HCT116 (cell line): ENCODE data around the gene BABAM2. TPM values are rescaled to one million over a fixed set of nuclear protein-coding genes. Genes with fewer than 3 reads are reported as not detected.

Experiments
- ATAC-seq: fragments of 200-7000 bp; cut with Tn5 transposase; 2 replicates; pipeline ENCODE4 v1.9.1; 2020; ENCODE audit warnings: mild to moderate bottlenecking, moderate library complexity
- BruUV-seq: library from RNA; stranded (reverse); fragments of 400-500 nt; replicated peaks from 2 replicates; lab custom pipeline; 2021; lab: Mats Ljungman, UMichigan
- CTCF ChIA-PET: fragments of 300-600 bp; sonication (Branson Sonifier 250); formaldehyde crosslinking; loops from one replicate; lab custom pipeline; 2021; ENCODE audit warnings: antibody characterized with exemption; lab: Charles Lee
- POLR2A ChIA-PET: fragments of 300-600, 350-600 bp; sonication (Branson Sonifier 250); formaldehyde crosslinking; loops from one replicate; lab custom pipeline; 2021; ENCODE audit warnings: antibody characterized with exemption; lab: Charles Lee
- RAD21 ChIA-PET, 2 experiments: fragments of 300-600 bp; sonication (Branson Sonifier 250); formaldehyde crosslinking; loops; one replicate each; lab custom pipeline; 2023; ENCODE audit warnings: low total read pairs in 2 of 2; ENCODE audit not compliant: uncharacterized antibody in 2 of 2, unreplicated experiment in 2 of 2, low non-redundant PET in 1 of 2; lab: Charles Lee
- DNase-seq: peaks from one replicate; pipeline ENCODE4 v3.0.0-alpha.2; 2010; ENCODE audit warnings: low read depth, low spot score
- H2AFZ ChIP-seq: fragments of 200-600 bp; shearing (Covaris generic), sonication (generic); 2 replicates; pipeline ENCODE4 v1.6.1; 2017; ENCODE audit warnings: low read depth, mixed run types, mixed read lengths, antibody characterized with exemption, low read length; ENCODE audit not compliant: poor library complexity, severe bottlenecking
- H3K27ac ChIP-seq: 2 replicates; pipeline ENCODE4 v1.5.1; 2012; ENCODE audit warnings: low read depth, low read length
- H3K27me3 ChIP-seq: fragments of 200-600 bp; sonication (generic); 2 replicates; pipeline ENCODE4 v1.6.1; 2016; ENCODE audit warnings: mixed run types, low read length, mixed read lengths; ENCODE audit not compliant: insufficient read depth
- H3K36me3 ChIP-seq, 2 experiments: fragments of 200-500 bp in 1 of 2; fragments of 200-600 bp in 1 of 2; sonication (Bioruptor generic) in 1 of 2; sonication (generic) in 1 of 2; 2 replicates each; pipeline versions ENCODE4 v1.5.1 to v1.6.1; 2014 to 2016; ENCODE audit warnings: low read length in 2 of 2, inconsistent platforms in 1 of 2, mixed read lengths in 1 of 2, mixed run types in 1 of 2; ENCODE audit not compliant: insufficient read depth in 2 of 2, control insufficient read depth in 1 of 2
- H3K4me1 ChIP-seq, 2 experiments: fragments of 200-600 bp in 1 of 2; sonication (generic) in 1 of 2; 2 replicates each; pipeline versions ENCODE4 v1.5.1 to v1.6.1; 2012 to 2017; ENCODE audit warnings: low read length in 2 of 2, inconsistent platforms in 1 of 2, mild to moderate bottlenecking in 1 of 2, mixed read lengths in 1 of 2, mixed run types in 1 of 2, moderate library complexity in 1 of 2; ENCODE audit not compliant: insufficient read depth in 2 of 2, control insufficient read depth in 1 of 2
- H3K4me2 ChIP-seq: fragments of 200-600 bp; sonication (generic); 2 replicates; pipeline ENCODE4 v1.6.1; 2017; ENCODE audit warnings: mixed run types, low read length, mixed read lengths
- H3K4me3 ChIP-seq, 2 experiments: fragments of 200-600 bp in 1 of 2; sonication (generic) in 1 of 2; replicated peaks in 1 of 2; 2 replicates each; pipeline ENCODE4 v1.5.1; 2011 to 2016; ENCODE audit warnings: low read length in 2 of 2, control low read depth in 1 of 2, low read depth in 1 of 2, mild to moderate bottlenecking in 1 of 2, mixed read lengths in 1 of 2, mixed run types in 1 of 2
- H3K79me2 ChIP-seq: fragments of 200-600 bp; sonication (generic); 2 replicates; pipeline ENCODE4 v1.6.1; 2017; ENCODE audit warnings: mild to moderate bottlenecking, mixed run types, low read length, moderate library complexity, mixed read lengths; ENCODE audit not compliant: insufficient read depth
- H3K9ac ChIP-seq: fragments of 200-600 bp; sonication (generic); 2 replicates; pipeline ENCODE4 v1.6.1; 2016; ENCODE audit warnings: low read length, mixed read lengths
- H3K9me2 ChIP-seq: fragments of 200-600 bp; sonication (generic), shearing (Covaris generic); 2 replicates; pipeline ENCODE4 v1.6.1; 2017; ENCODE audit warnings: mixed run types, mild to moderate bottlenecking, moderate library complexity; ENCODE audit not compliant: insufficient read depth
- H3K9me3 ChIP-seq, 2 experiments: fragments of 200-500 bp in 1 of 2; fragments of 200-600 bp in 1 of 2; sonication (Bioruptor generic) in 1 of 2; sonication (generic) in 1 of 2; 2 replicates each; pipeline ENCODE4 v1.6.1; 2014 to 2017; ENCODE audit warnings: low read length in 2 of 2, mixed read lengths in 2 of 2, inconsistent platforms in 1 of 2, low read depth in 1 of 2, mild to moderate bottlenecking in 1 of 2, mixed run types in 1 of 2, moderate library complexity in 1 of 2; ENCODE audit not compliant: control insufficient read depth in 1 of 2, insufficient read depth in 1 of 2
- H4K20me1 ChIP-seq: fragments of 200-600 bp; sonication (generic), shearing (Covaris generic); 2 replicates; pipeline ENCODE4 v1.6.1; 2017; ENCODE audit warnings: mixed run types, mild to moderate bottlenecking, moderate library complexity; ENCODE audit not compliant: insufficient read depth
- CBX3 ChIP-seq: IDR thresholded peaks from 2 replicates; pipeline ENCODE4 v1.6.1; 2012; ENCODE audit warnings: low read depth
- EZH2 ChIP-seq: fragments of 200-600 bp; sonication (generic); IDR thresholded peaks from 2 replicates; pipeline ENCODE4 v1.6.1; 2017; ENCODE audit warnings: antibody characterized with exemption, mixed run types
- EZH2phosphoT487 ChIP-seq: fragments of 200-600 bp; IDR thresholded peaks from 2 replicates; pipeline ENCODE4 v1.6.1; 2018; ENCODE audit warnings: antibody characterized with exemption, borderline replicate concordance
- FOSL1 ChIP-seq: IDR thresholded peaks from 2 replicates; pipeline ENCODE4 v1.6.1; 2012; ENCODE audit warnings: low read depth
- POLR2AphosphoS5 ChIP-seq: IDR thresholded peaks from 2 replicates; pipeline ENCODE4 v1.6.1; 2011; ENCODE audit warnings: mild to moderate bottlenecking, low read depth, low read length, moderate library complexity
- SP1 ChIP-seq: IDR thresholded peaks from 2 replicates; pipeline ENCODE4 v1.6.1; 2012; ENCODE audit warnings: low read depth
- YY1 ChIP-seq: IDR thresholded peaks from 2 replicates; pipeline ENCODE4 v1.6.1; 2011; ENCODE audit warnings: low read length, low read depth, moderate library complexity, mild to moderate bottlenecking; ENCODE audit not compliant: insufficient replicate concordance; ENCODE audit errors: extremely low read depth
- ZFX ChIP-seq: fragments of 450-650 bp; IDR thresholded peaks from 2 replicates; pipeline ENCODE4 v1.6.1; 2017
- intact Hi-C: fragments of 100-400 bp; cut with micrococcal nuclease; formaldehyde crosslinking; loops from 2 replicates; pipeline ENCODE4 v1.10.0; 2022
- total RNA-seq: library from RNA; stranded (reverse); gene quantifications from one replicate; pipeline ENCODE4 v1.2.1, GENCODE V29; 2021; ENCODE audit not compliant: unreplicated experiment
- TF ChIP-seq, protein P1 (sequence below): IDR thresholded peaks from 2 replicates; pipeline ENCODE4 v1.6.1; 2012; ENCODE audit warnings: low read depth
- TF ChIP-seq, protein P2 (sequence below): IDR thresholded peaks from 2 replicates; pipeline ENCODE4 v1.6.1; 2012
- TF ChIP-seq, protein P3 (sequence below): IDR thresholded peaks from 2 replicates; pipeline ENCODE4 v1.6.1; 2011; ENCODE audit warnings: mild to moderate bottlenecking, low read length, moderate library complexity; ENCODE audit not compliant: insufficient replicate concordance; ENCODE audit errors: extremely low read depth

The BABAM2 gene
- total RNA-seq, 1 experiment from 2014 or later = 23.8 TPM

DNA sequence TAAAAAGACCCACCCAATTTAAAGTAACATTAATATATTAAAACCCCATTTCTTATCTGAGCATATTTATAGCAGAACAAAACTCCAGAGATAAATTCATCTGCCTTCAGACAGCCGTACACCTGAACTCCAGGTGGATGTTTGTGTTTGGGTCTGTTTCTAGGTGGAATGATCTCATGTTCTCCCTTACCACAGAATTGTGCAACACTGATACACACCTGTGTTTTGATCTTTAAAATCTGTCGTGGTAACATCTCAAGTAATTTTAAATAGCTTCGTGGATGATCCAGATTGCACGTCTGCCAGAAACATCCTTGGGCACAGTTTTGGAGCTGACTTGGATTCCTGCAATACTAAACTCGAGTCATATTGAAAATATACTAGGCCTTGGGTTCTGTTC lies 294.6 kb downstream of the BABAM2 start:
- Histone ChIP-seq H3K9ac (no peak overlapping the region), H3K27me3 (no peaks in the 10 kb centered on the region), H3K36me3 (no peaks in the 10 kb centered on the region), H3K4me1 (no peaks in the 10 kb centered on the region), H3K9me2 (no peaks in the 10 kb centered on the region), H3K9me3 (no peaks in the 10 kb centered on the region), H3K4me3 (no peak overlapping the region), H3K79me2 (no peaks in the 10 kb centered on the region), H4K20me1 (no peaks in the 10 kb centered on the region), H2AFZ (no peak overlapping the region), H3K4me2 (no peak overlapping the region), H3K27ac (no peak overlapping the region)
- intact Hi-C loops = no loop called here
- RAD21 ChIA-PET = no interaction called here
- CTCF ChIA-PET = no interaction called here
- BruUV-seq = no TSS peak
- no peak for DNase-seq
- no peak for ATAC-seq
- TF ChIP-seq CBX3 = no peak
- TF ChIP-seq ZFX = no peak
- no peak for TF ChIP-seq POLR2AphosphoS5
- TF ChIP-seq FOSL1 = no peak
- no peak for TF ChIP-seq EZH2
- no peak for TF ChIP-seq EZH2phosphoT487
- TF ChIP-seq YY1 = no peak
- TF ChIP-seq SP1 = no peak
- TF ChIP-seq, protein P1, sequence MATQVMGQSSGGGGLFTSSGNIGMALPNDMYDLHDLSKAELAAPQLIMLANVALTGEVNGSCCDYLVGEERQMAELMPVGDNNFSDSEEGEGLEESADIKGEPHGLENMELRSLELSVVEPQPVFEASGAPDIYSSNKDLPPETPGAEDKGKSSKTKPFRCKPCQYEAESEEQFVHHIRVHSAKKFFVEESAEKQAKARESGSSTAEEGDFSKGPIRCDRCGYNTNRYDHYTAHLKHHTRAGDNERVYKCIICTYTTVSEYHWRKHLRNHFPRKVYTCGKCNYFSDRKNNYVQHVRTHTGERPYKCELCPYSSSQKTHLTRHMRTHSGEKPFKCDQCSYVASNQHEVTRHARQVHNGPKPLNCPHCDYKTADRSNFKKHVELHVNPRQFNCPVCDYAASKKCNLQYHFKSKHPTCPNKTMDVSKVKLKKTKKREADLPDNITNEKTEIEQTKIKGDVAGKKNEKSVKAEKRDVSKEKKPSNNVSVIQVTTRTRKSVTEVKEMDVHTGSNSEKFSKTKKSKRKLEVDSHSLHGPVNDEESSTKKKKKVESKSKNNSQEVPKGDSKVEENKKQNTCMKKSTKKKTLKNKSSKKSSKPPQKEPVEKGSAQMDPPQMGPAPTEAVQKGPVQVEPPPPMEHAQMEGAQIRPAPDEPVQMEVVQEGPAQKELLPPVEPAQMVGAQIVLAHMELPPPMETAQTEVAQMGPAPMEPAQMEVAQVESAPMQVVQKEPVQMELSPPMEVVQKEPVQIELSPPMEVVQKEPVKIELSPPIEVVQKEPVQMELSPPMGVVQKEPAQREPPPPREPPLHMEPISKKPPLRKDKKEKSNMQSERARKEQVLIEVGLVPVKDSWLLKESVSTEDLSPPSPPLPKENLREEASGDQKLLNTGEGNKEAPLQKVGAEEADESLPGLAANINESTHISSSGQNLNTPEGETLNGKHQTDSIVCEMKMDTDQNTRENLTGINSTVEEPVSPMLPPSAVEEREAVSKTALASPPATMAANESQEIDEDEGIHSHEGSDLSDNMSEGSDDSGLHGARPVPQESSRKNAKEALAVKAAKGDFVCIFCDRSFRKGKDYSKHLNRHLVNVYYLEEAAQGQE = no peak
- TF ChIP-seq, protein P2, sequence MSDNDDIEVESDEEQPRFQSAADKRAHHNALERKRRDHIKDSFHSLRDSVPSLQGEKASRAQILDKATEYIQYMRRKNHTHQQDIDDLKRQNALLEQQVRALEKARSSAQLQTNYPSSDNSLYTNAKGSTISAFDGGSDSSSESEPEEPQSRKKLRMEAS = no peak
- TF ChIP-seq, protein P3, sequence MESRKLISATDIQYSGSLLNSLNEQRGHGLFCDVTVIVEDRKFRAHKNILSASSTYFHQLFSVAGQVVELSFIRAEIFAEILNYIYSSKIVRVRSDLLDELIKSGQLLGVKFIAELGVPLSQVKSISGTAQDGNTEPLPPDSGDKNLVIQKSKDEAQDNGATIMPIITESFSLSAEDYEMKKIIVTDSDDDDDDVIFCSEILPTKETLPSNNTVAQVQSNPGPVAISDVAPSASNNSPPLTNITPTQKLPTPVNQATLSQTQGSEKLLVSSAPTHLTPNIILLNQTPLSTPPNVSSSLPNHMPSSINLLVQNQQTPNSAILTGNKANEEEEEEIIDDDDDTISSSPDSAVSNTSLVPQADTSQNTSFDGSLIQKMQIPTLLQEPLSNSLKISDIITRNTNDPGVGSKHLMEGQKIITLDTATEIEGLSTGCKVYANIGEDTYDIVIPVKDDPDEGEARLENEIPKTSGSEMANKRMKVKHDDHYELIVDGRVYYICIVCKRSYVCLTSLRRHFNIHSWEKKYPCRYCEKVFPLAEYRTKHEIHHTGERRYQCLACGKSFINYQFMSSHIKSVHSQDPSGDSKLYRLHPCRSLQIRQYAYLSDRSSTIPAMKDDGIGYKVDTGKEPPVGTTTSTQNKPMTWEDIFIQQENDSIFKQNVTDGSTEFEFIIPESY = no peak
- POLR2A ChIA-PET = no interaction called here
